HG03103 (cell line): Measurements from ENCODE around the gene DMPK.
A peak's percentile ranks its signal among the peaks of the same experiment; 100 is the strongest.

Source experiments
- ATAC-seq: cut with Tn5 transposase; IDR thresholded peaks from one replicate; pipeline ENCODE4 v1.9.1; 2021; ENCODE audit warnings: low read depth; ENCODE audit not compliant: unreplicated experiment

DMPK gene

GRCh38 chr19:45771311-45771933, 10.9 kb downstream of the DMPK start:
- no peak for ATAC-seq

GRCh38 chr19:45770192-45771101, 11.8 kb downstream of the DMPK start:
- ATAC-seq = peak; percentile 41

- no peak for ATAC-seq
These were observed 12.5 kb downstream of the DMPK start for GRCh38 chr19:45769821-45770191.

GRCh38 chr19:45768984-45769782, 13.1 kb downstream of the DMPK start, which contains the start of gene SIX5:
Gene SIX5 (minus strand): TSS chr19:45769252. CDS start chr19:45768844, 408 bp downstream.
- peak; percentile 41 for ATAC-seq

- ATAC-seq = no peak
These were observed 13.7 kb downstream of the DMPK start for GRCh38 chr19:45768655-45768983.

- ATAC-seq = no peak
These were observed 14.2 kb downstream of the DMPK start for GRCh38 chr19:45767881-45768654.

- no peak for ATAC-seq
These were observed 14.8 kb downstream of the DMPK start for GRCh38 chr19:45767410-45767880.

- no peak for ATAC-seq
These were observed 15.4 kb downstream of the DMPK start for GRCh38 chr19:45766869-45767346.

GRCh38 chr19:45766296-45766868, 15.9 kb downstream of the DMPK start:
- no peak for ATAC-seq

- ATAC-seq = no peak
These were observed 16.5 kb downstream of the DMPK start for GRCh38 chr19:45765702-45766295.

- no peak for ATAC-seq
These were observed 17.2 kb downstream of the DMPK start for GRCh38 chr19:45764945-45765701.

- ATAC-seq = no peak
These were observed 17.8 kb downstream of the DMPK start for GRCh38 chr19:45764475-45764874.

- ATAC-seq = no peak
These were observed 18.5 kb downstream of the DMPK start for GRCh38 chr19:45763691-45764294.

- ATAC-seq = no peak
These were observed 19.2 kb downstream of the DMPK start for GRCh38 chr19:45762870-45763631.

- ATAC-seq = no peak
These were observed 20.6 kb downstream of the DMPK start for GRCh38 chr19:45761714-45762113.

- no peak for ATAC-seq
These were observed 23.4 kb downstream of the DMPK start for GRCh38 chr19:45758921-45759320.

GRCh38 chr19:45757695-45758094, 24.6 kb downstream of the DMPK start:
- ATAC-seq = no peak

GRCh38 chr19:45754323-45754722, 28.0 kb downstream of the DMPK start:
- no peak for ATAC-seq
